Osteoblast (primary cell): ENCODE measurements around the gene KRTAP5-3. TPM values are rescaled to one million over a fixed set of nuclear protein-coding genes. Genes with fewer than 3 reads are reported as not detected.

Experiments
- DNase-seq: peaks from one replicate; pipeline ENCODE4 v3.0.0; 2011; ENCODE audit warnings: low spot score, mixed read lengths; ENCODE audit not compliant: insufficient read length; ENCODE audit errors: missing footprints
- H2AFZ ChIP-seq: 2 replicates; pipeline ENCODE4 v1.6.0; 2011; ENCODE audit warnings: mild to moderate bottlenecking, low read length
- H3K27ac ChIP-seq: 2 replicates; pipeline ENCODE4 v1.5.1; 2011; ENCODE audit warnings: mild to moderate bottlenecking, low read depth, low read length, moderate library complexity
- H3K27me3 ChIP-seq: 2 replicates; pipeline ENCODE4 v1.6.0; 2012; ENCODE audit warnings: mild to moderate bottlenecking, control low read depth, inconsistent platforms, low read length, moderate library complexity; ENCODE audit not compliant: insufficient read depth
- H3K36me3 ChIP-seq: 2 replicates; pipeline ENCODE4 v1.5.1; 2011; ENCODE audit warnings: mild to moderate bottlenecking, low read length, control low read depth, moderate library complexity; ENCODE audit not compliant: insufficient read depth
- H3K4me1 ChIP-seq: 2 replicates; pipeline ENCODE4 v1.5.1; 2011; ENCODE audit warnings: mild to moderate bottlenecking, low read length, control low read depth, moderate library complexity; ENCODE audit not compliant: insufficient read depth
- H3K4me2 ChIP-seq: 2 replicates; pipeline ENCODE4 v1.6.0; 2011; ENCODE audit warnings: mild to moderate bottlenecking, low read length; ENCODE audit not compliant: insufficient read depth
- H3K4me3 ChIP-seq: fragments of 200-600 bp; sonication (generic); 3 replicates; pipeline ENCODE4 v1.5.1; 2012; ENCODE audit warnings: mild to moderate bottlenecking, low read length, inconsistent platforms; ENCODE audit not compliant: insufficient read depth
- H3K79me2 ChIP-seq: 2 replicates; pipeline ENCODE4 v1.6.0; 2012; ENCODE audit warnings: mild to moderate bottlenecking, low read length, control low read depth, inconsistent platforms; ENCODE audit not compliant: insufficient read depth
- H3K9me3 ChIP-seq: 2 replicates; pipeline ENCODE4 v1.5.1; 2011; ENCODE audit warnings: low read depth, low read length, control low read depth
- H4K20me1 ChIP-seq: 2 replicates; pipeline ENCODE4 v1.6.0; 2012; ENCODE audit warnings: mild to moderate bottlenecking, low read length, control low read depth; ENCODE audit not compliant: insufficient read depth
- CTCF ChIP-seq: IDR thresholded peaks from 2 replicates; pipeline ENCODE4 v1.5.1; 2011; ENCODE audit warnings: mild to moderate bottlenecking, low read depth, low read length, moderate library complexity; ENCODE audit errors: extremely low read depth
- total RNA-seq: library from RNA; depleted of rRNA; stranded (reverse); fragments of >200 nt; gene quantifications from 2 replicates; pipeline ENCODE4 v1.2.3, GENCODE V29; 2012

The KRTAP5-3 gene
- total RNA-seq, 1 donor, result not detected

GRCh38 chr11:1563149-1563638, 45.1 kb downstream of the KRTAP5-3 start:
- TF ChIP-seq CTCF, result no peak
- H3K9me3 ChIP-seq, result no peaks in the 10 kb centered on the region
- no peaks in the 10 kb centered on the region for H3K79me2 ChIP-seq
- H3K36me3 ChIP-seq, result no peaks in the 10 kb centered on the region
- H3K27me3 ChIP-seq, result no peaks in the 10 kb centered on the region
- peak; percentile 78 for DNase-seq
- no peak overlapping the region for H3K4me2 ChIP-seq
- H3K4me1 ChIP-seq, result peaks cover 15% of the 10 kb centered on the region
- H3K27ac ChIP-seq, result no peak overlapping the region
- H3K4me3 ChIP-seq, result no peak overlapping the region
- H4K20me1 ChIP-seq, result peaks cover 23% of the 10 kb centered on the region
- no peak overlapping the region for H2AFZ ChIP-seq

GRCh38 chr11:1562469-1563148, 45.7 kb downstream of the KRTAP5-3 start:
- Histone ChIP-seq H2AFZ (no peak overlapping the region), H3K9me3 (no peaks in the 10 kb centered on the region), H3K4me3 (no peak overlapping the region), H3K27me3 (no peaks in the 10 kb centered on the region), H3K4me2 (no peak overlapping the region), H4K20me1 (peaks cover 23% of the 10 kb centered on the region), H3K36me3 (no peaks in the 10 kb centered on the region), H3K27ac (no peak overlapping the region), H3K79me2 (no peaks in the 10 kb centered on the region), H3K4me1 (peaks cover 15% of the 10 kb centered on the region)
- DNase-seq, result peak; percentile 88
- TF ChIP-seq CTCF, result no peak

- no peaks in the 10 kb centered on the region for H3K9me3 ChIP-seq
- peak; percentile 65 for DNase-seq
- no peaks in the 10 kb centered on the region for H3K79me2 ChIP-seq
- no peak overlapping the region for H2AFZ ChIP-seq
- no peaks in the 10 kb centered on the region for H3K27me3 ChIP-seq
- H4K20me1 ChIP-seq, result peaks cover 22% of the 10 kb centered on the region
- no peak for TF ChIP-seq CTCF
- no peaks in the 10 kb centered on the region for H3K36me3 ChIP-seq
- no peak overlapping the region for H3K27ac ChIP-seq
- no peak overlapping the region for H3K4me3 ChIP-seq
- H3K4me2 ChIP-seq, result no peak overlapping the region
- peaks cover 15% of the 10 kb centered on the region for H3K4me1 ChIP-seq
Measured at GRCh38 chr11:1561955-1562354, 46.3 kb downstream of the KRTAP5-3 start.

- no peak overlapping the region for H3K4me3 ChIP-seq
- no peak for DNase-seq
- H3K36me3 ChIP-seq, result no peaks in the 10 kb centered on the region
- peaks cover 15% of the 10 kb centered on the region for H3K4me1 ChIP-seq
- no peak overlapping the region for H3K27ac ChIP-seq
- peaks cover 18% of the 10 kb centered on the region for H4K20me1 ChIP-seq
- TF ChIP-seq CTCF, result no peak
- H3K27me3 ChIP-seq, result no peaks in the 10 kb centered on the region
- no peak overlapping the region for H3K4me2 ChIP-seq
- no peaks in the 10 kb centered on the region for H3K9me3 ChIP-seq
- H3K79me2 ChIP-seq, result no peaks in the 10 kb centered on the region
- H2AFZ ChIP-seq, result no peak overlapping the region
Measured at GRCh38 chr11:1561266-1561665, 47.0 kb downstream of the KRTAP5-3 start.
